ENCODE measurements around the gene MAP1A.
A peak's percentile ranks its signal among the peaks of the same experiment; 100 is the strongest.

Gene MAP1A

DNA sequence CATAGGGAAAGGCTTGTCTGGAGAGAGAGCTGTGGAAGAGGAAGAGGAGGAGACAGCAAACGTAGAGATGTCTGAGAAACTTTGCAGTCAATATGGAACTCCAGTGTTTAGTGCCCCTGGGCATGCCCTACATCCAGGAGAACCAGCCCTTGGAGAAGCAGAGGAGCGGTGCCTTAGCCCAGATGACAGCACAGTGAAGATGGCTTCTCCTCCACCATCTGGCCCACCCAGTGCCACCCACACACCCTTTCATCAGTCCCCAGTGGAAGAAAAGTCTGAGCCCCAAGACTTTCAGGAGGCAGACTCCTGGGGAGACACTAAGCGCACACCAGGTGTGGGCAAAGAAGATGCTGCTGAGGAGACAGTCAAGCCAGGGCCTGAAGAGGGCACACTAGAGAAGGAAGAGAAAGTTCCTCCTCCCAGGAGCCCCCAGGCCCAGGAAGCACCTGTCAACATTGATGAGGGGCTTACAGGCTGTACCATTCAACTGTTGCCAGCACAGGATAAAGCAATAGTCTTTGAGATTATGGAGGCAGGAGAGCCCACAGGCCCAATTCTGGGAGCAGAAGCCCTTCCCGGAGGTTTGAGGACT lies 6.9 kb downstream of the MAP1A start:
- no peak overlapping the region for H3K27ac ChIP-seq
- peak; percentile 55 for DNase-seq (ENCODE audit: low spot score)
- no peak overlapping the region for H3K4me3 ChIP-seq
- TF ChIP-seq, protein P1, sequence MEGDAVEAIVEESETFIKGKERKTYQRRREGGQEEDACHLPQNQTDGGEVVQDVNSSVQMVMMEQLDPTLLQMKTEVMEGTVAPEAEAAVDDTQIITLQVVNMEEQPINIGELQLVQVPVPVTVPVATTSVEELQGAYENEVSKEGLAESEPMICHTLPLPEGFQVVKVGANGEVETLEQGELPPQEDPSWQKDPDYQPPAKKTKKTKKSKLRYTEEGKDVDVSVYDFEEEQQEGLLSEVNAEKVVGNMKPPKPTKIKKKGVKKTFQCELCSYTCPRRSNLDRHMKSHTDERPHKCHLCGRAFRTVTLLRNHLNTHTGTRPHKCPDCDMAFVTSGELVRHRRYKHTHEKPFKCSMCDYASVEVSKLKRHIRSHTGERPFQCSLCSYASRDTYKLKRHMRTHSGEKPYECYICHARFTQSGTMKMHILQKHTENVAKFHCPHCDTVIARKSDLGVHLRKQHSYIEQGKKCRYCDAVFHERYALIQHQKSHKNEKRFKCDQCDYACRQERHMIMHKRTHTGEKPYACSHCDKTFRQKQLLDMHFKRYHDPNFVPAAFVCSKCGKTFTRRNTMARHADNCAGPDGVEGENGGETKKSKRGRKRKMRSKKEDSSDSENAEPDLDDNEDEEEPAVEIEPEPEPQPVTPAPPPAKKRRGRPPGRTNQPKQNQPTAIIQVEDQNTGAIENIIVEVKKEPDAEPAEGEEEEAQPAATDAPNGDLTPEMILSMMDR (IDR thresholded peaks at IDR 0.05), result no peak

DNA sequence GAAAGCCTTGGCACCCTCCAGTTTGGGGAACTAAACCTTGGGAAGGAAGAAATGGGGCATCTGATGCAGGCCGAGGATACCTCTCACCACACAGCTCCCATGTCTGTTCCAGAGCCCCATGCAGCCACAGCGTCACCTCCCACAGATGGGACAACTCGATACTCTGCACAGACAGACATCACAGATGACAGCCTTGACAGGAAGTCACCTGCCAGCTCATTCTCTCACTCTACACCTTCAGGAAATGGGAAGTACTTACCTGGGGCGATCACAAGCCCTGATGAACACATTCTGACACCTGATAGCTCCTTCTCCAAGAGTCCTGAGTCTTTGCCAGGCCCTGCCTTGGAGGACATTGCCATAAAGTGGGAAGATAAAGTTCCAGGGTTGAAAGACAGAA lies 7.7 kb downstream of the MAP1A start:
- Histone ChIP-seq H3K4me3 (no peak overlapping the region), H3K27ac (no peak overlapping the region)
- no peak for DNase-seq (ENCODE audit: low spot score)
- TF ChIP-seq, protein P1 (IDR thresholded peaks at IDR 0.05), result no peak

DNA sequence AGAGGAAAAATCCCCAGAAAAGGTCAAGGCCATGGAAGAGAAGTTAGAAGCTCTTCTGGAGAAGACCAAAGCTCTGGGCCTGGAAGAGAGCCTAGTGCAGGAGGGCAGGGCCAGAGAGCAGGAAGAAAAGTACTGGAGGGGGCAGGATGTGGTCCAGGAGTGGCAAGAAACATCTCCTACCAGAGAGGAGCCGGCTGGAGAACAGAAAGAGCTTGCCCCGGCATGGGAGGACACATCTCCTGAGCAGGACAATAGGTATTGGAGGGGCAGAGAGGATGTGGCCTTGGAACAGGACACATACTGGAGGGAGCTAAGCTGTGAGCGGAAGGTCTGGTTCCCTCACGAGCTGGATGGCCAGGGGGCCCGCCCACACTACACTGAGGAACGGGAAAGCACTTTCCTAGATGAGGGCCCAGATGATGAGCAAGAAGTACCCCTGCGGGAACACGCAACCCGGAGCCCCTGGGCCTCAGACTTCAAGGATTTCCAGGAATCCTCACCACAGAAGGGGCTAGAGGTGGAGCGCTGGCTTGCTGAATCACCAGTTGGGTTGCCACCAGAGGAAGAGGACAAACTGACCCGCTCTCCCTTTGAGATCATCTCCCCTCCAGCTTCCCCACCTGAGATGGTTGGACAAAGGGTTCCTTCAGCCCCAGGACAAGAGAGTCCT lies 9.0 kb downstream of the MAP1A start:
- TF ChIP-seq, protein P1 (IDR thresholded peaks at IDR 0.05), result no peak
- no peak for DNase-seq (ENCODE audit: low spot score)
- H3K4me3 ChIP-seq, result no peak overlapping the region
- no peak overlapping the region for H3K27ac ChIP-seq

DNA sequence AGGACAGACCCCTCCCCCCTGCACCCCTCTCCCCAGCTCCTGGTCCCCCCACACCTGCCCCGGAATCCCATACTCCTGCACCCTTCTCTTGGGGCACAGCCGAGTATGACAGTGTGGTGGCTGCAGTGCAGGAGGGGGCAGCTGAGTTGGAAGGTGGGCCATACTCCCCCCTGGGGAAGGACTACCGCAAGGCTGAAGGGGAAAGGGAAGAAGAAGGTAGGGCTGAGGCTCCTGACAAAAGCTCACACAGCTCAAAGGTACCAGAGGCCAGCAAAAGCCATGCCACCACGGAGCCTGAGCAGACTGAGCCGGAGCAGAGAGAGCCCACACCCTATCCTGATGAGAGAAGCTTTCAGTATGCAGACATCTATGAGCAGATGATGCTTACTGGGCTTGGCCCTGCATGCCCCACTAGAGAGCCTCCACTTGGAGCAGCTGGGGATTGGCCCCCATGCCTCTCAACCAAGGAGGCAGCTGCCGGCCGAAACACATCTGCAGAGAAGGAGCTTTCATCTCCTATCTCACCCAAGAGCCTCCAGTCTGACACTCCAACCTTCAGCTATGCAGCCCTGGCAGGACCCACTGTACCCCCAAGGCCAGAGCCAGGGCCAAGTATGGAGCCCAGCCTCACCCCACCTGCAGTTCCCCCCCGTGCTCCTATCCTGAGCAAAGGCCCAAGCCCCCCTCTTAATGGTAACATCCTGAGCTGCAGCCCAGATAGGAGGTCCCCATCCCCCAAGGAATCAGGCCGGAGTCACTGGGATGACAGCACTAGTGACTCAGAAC lies 9.8 kb downstream of the MAP1A start:
- no peak overlapping the region for H3K4me3 ChIP-seq
- TF ChIP-seq, protein P1 (IDR thresholded peaks at IDR 0.05), result no peak
- DNase-seq (ENCODE audit: low spot score), result no peak
- no peak overlapping the region for H3K27ac ChIP-seq

DNA sequence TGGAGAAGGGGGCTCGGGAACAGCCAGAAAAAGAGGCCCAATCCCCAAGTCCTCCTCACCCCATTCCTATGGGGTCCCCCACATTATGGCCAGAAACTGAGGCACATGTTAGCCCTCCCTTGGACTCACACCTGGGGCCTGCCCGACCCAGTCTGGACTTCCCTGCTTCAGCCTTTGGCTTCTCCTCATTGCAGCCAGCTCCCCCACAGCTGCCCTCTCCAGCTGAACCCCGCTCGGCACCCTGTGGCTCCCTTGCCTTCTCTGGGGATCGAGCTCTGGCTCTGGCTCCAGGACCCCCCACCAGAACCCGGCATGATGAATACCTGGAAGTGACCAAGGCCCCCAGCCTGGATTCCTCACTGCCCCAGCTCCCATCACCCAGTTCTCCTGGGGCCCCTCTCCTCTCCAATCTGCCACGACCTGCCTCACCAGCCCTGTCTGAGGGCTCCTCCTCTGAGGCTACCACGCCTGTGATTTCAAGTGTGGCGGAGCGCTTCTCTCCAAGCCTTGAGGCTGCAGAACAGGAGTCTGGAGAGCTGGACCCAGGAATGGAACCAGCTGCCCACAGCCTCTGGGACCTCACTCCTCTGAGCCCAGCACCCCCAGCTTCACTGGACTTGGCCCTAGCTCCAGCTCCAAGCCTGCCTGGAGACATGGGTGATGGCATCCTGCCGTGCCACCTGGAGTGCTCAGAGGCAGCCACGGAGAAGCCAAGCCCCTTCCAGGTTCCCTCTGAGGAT lies 10.6 kb downstream of the MAP1A start:
- DNase-seq (ENCODE audit: low spot score), result no peak
- no peak overlapping the region for H3K27ac ChIP-seq
- TF ChIP-seq, protein P1 (IDR thresholded peaks at IDR 0.05), result no peak
- H3K4me3 ChIP-seq, result no peak overlapping the region

DNA sequence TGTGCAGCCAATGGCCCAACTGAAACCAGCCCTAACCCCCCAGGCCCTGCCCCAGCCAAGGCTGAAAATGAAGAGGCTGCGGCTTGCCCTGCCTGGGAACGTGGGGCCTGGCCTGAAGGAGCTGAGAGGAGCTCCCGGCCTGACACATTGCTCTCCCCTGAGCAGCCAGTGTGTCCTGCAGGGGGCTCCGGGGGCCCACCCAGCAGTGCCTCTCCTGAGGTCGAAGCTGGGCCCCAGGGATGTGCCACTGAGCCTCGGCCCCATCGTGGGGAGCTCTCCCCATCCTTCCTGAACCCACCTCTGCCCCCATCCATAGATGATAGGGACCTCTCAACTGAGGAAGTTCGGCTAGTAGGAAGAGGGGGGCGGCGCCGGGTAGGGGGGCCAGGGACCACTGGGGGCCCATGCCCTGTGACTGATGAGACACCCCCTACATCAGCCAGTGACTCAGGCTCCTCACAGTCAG lies 11.2 kb downstream of the MAP1A start:
- Histone ChIP-seq H3K27ac (no peak overlapping the region), H3K4me3 (no peak overlapping the region)
- TF ChIP-seq, protein P1 (IDR thresholded peaks at IDR 0.05), result no peak
- DNase-seq (ENCODE audit: low spot score), result no peak

Measured in coronary artery (tissue), 2 donors.